Stomach smooth muscle (tissue), 2 donors: ENCODE measurements around the gene MBNL2.
A peak's percentile ranks its signal among the peaks of the same experiment; 100 is the strongest.

ENCODE experiments used
- H3K27ac ChIP-seq: one replicate; pipeline ENCODE4 v1.7.0; 2013; ENCODE audit warnings: mild to moderate bottlenecking, low read length, inconsistent platforms
- H3K27me3 ChIP-seq, 2 donors: one replicate each; pipeline ENCODE4 v1.7.0; 2013; ENCODE audit warnings: low read length in 2 of 2; ENCODE audit not compliant: insufficient read depth in 2 of 2, control insufficient read depth in 1 of 2
- H3K36me3 ChIP-seq, 2 donors: one replicate each; pipeline ENCODE4 v1.7.0; 2013; ENCODE audit warnings: low read length in 2 of 2; ENCODE audit not compliant: control insufficient read depth in 2 of 2, insufficient read depth in 2 of 2
- H3K4me1 ChIP-seq: one replicate; pipeline ENCODE4 v1.7.0; 2013; ENCODE audit warnings: low read length; ENCODE audit not compliant: control insufficient read depth, insufficient read depth
- H3K4me3 ChIP-seq, 2 donors: one replicate each; pipeline ENCODE4 v1.7.0; 2013; ENCODE audit warnings: low read length in 2 of 2
- H3K9ac ChIP-seq, 2 donors: one replicate each; pipeline ENCODE4 v1.7.0; 2013; ENCODE audit warnings: low read length in 2 of 2, mild to moderate bottlenecking in 1 of 2
- H3K9me3 ChIP-seq, 2 donors: one replicate each; pipeline ENCODE4 v1.7.0; 2013; ENCODE audit warnings: low read length in 2 of 2; ENCODE audit not compliant: control insufficient read depth in 2 of 2
- donor health status: healthy.
- donor health status: Pancreatic carcinoma.

The MBNL2 gene

GRCh38 chr13:97273341-97273831, 51.3 kb downstream of the MBNL2 start:
- no peaks in the 10 kb centered on the region for H3K27me3 ChIP-seq
- peak overlapping the region in 1 of 2 donors; percentile 29 for H3K4me3 ChIP-seq
- no peaks in the 10 kb centered on the region for H3K9me3 ChIP-seq
- H3K27ac ChIP-seq: peak overlapping the region; percentile 25
- peak overlapping the region in 1 of 2 donors; percentile 42 for H3K9ac ChIP-seq
- peaks cover 2 to 13% of the 10 kb centered on the region in 2 donors for H3K36me3 ChIP-seq
- peaks cover 34% of the 10 kb centered on the region for H3K4me1 ChIP-seq

GRCh38 chr13:97274829-97275649, 52.9 kb downstream of the MBNL2 start:
- Histone ChIP-seq H3K36me3 (peaks cover 2 to 13% of the 10 kb centered on the region in 2 donors), H3K4me1 (peaks cover 31% of the 10 kb centered on the region), H3K4me3 (peak overlapping the region in 1 of 2 donors; percentile 2), H3K27ac (peak overlapping the region; percentile 18), H3K27me3 (no peaks in the 10 kb centered on the region), H3K9me3 (no peaks in the 10 kb centered on the region), H3K9ac (peak overlapping the region in 1 of 2 donors; percentile 25)

DNA sequence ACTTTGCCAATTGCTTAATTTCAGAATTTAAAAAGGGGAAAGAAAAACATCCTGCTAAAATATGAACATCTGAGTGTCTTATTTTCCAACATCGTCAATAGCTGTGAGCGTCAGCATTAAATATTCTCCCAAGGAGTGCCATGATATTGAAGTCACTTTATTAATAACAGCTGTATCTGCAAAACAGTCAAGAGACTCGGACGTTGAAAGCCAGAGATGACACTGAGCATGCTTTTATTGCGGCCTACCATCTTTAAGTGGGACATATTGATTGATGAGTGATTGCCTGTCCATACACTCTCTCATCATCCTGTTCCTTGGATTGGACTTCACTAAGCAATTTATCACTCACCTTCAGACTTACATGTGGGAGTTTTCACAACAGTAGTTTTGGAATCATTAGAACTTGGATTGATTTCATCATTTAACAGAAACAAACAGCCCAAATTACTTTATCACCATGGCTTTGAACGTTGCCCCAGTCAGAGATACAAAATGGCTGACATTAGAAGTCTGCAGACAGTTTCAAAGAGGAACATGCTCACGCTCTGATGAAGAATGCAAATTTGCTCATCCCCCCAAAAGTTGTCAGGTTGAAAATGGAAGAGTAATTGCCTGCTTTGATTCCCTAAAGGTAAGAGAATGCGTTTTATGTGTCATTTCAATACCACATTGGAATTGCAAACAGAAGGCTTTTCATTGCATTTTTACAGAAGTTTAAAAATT, 53.8 kb downstream of the MBNL2 start:
- Histone ChIP-seq H3K9ac (no peak overlapping the region), H3K4me3 (no peak overlapping the region), H3K27ac (peak overlapping the region; percentile 3), H3K9me3 (no peaks in the 10 kb centered on the region), H3K4me1 (peaks cover 35% of the 10 kb centered on the region), H3K27me3 (no peaks in the 10 kb centered on the region), H3K36me3 (peaks cover 2 to 13% of the 10 kb centered on the region in 2 donors)

DNA sequence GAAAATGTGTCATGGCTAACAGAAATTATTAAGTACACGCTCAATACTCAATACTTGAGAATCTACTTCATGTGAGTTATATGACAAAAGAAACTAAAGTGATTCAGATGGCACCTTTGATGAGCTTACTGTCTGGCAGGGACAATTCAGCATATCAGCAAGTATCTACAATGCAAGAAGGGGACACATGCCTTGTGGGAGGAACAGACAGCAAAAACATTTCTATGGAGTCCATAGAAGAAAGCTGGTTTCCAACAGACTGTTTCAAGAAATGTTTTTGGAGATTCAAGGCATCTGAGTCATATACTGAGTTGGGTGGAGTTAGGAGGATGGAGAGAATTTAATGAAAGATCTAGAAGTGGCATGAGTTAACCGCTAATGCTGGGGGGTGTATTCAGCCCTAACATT, 54.7 kb downstream of the MBNL2 start:
- Histone ChIP-seq H3K4me1 (peaks cover 36% of the 10 kb centered on the region), H3K36me3 (peaks cover 2 to 13% of the 10 kb centered on the region in 2 donors), H3K9me3 (no peaks in the 10 kb centered on the region), H3K4me3 (peak overlapping the region in 1 of 2 donors; percentile 16), H3K9ac (no peak overlapping the region), H3K27ac (no peak overlapping the region), H3K27me3 (no peaks in the 10 kb centered on the region)

DNA sequence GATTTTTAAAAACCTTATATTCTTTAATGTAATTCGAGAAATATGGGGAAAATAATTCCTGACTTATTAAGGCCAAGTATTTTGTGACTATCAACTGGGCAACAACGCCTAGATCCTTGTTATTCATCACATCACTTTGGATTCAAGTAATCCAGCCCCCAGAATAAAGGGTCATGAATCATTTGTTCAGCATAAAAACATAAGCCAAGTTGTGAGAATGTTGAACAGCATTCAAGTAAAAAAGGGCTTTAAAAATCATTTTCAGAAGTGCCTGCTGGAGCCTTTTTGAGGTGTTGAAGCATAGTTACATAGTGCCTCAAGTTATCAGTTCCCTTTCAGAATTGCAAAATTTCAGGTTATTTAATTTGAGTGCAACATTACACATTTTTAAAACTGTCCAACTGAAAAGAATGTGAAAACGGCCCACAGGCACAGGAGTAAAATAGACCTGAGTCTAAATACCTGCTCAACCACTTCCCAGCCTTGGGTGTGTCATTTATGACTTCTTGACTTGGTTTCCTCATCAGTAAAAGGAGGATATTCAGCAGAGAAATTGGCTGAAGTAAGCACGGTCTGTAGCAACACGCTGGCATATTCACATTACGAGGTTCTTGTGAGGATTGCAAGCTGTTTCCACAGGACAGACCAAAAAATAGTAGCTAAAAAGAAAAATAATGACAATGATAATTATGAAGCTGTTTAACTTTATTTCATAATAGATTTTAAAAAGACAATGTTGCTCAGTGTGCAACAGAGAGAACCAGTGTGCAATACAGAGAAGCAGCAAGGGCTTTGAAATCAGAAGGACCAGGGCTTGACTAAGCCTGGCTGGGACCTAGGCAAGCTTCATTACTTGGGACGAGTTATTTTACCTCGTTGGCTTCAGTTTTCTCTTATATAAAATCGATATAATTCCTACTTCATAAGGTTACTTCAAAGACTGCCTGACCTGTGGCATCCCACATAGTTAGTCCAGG, 56.6 kb downstream of the MBNL2 start:
- H3K9me3 ChIP-seq: no peaks in the 10 kb centered on the region
- peaks cover 37% of the 10 kb centered on the region for H3K4me1 ChIP-seq
- H3K9ac ChIP-seq: no peak overlapping the region
- H3K27ac ChIP-seq: peak overlapping the region; percentile 25
- no peaks in the 10 kb centered on the region for H3K27me3 ChIP-seq
- no peak overlapping the region for H3K4me3 ChIP-seq
- peaks cover 2 to 13% of the 10 kb centered on the region in 2 donors for H3K36me3 ChIP-seq

GRCh38 chr13:97279913-97280312, 57.8 kb downstream of the MBNL2 start:
- peak overlapping the region; percentile 65 for H3K27ac ChIP-seq
- no peak overlapping the region for H3K4me3 ChIP-seq

DNA sequence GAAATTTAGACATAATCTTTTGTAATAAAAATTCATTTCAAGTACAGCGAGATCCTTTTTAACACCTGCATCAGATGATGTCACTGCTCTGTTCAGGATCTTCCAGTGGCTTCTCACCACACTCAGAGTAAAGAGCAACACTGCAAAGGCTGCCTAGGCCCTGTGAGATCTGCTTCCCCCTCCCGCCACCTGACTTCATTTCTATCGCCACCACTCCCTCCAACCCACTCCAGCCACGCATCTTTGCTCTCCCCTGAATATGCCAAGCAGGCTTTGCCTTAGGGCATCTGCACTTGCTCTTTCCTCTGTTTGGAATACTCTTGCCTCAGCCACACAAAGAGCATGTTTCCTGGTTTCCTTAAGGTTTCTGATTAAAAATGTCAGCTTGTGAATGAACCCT, 58.3 kb downstream of the MBNL2 start:
- H3K9ac ChIP-seq: peak overlapping the region in 1 of 2 donors; percentile 14
- peaks cover 36% of the 10 kb centered on the region for H3K4me1 ChIP-seq
- H3K9me3 ChIP-seq: no peaks in the 10 kb centered on the region
- no peak overlapping the region for H3K4me3 ChIP-seq
- peak overlapping the region; percentile 65 for H3K27ac ChIP-seq
- H3K27me3 ChIP-seq: no peaks in the 10 kb centered on the region
- peaks cover 2 to 13% of the 10 kb centered on the region in 2 donors for H3K36me3 ChIP-seq

More at GRCh38 chr13:97279913-97280312, 57.8 kb downstream of the MBNL2 start:
- H3K27me3 ChIP-seq: no peaks in the 10 kb centered on the region
- H3K9ac ChIP-seq: no peak overlapping the region
- no peaks in the 10 kb centered on the region for H3K9me3 ChIP-seq
- peaks cover 38% of the 10 kb centered on the region for H3K4me1 ChIP-seq
- peaks cover 2 to 13% of the 10 kb centered on the region in 2 donors for H3K36me3 ChIP-seq

DNA sequence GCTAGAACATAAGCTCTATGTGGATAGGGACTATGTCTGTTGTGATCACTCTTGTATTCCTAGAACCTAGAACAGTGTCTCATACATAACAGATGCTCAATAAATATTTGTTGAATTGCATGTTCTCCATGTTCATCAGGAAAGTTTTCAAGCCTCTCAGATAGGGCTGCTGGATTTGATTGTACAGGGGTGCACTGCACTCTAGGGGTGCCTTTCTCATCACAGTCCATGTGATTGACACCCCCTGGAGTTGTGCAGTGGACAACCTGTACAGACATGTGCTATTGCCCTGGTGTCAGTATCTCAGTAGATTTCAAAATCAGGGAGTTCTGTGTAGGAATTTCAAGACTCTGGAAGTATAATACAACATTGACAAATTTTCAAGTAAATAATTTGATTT, 58.9 kb downstream of the MBNL2 start:
- H3K9ac ChIP-seq: no peak overlapping the region
- H3K36me3 ChIP-seq: peaks cover 0 to 10% of the 10 kb centered on the region in 2 donors
- H3K4me1 ChIP-seq: peaks cover 31% of the 10 kb centered on the region
- H3K9me3 ChIP-seq: no peaks in the 10 kb centered on the region
- peak overlapping the region; percentile 65 for H3K27ac ChIP-seq
- H3K27me3 ChIP-seq: no peaks in the 10 kb centered on the region
- no peak overlapping the region for H3K4me3 ChIP-seq

DNA sequence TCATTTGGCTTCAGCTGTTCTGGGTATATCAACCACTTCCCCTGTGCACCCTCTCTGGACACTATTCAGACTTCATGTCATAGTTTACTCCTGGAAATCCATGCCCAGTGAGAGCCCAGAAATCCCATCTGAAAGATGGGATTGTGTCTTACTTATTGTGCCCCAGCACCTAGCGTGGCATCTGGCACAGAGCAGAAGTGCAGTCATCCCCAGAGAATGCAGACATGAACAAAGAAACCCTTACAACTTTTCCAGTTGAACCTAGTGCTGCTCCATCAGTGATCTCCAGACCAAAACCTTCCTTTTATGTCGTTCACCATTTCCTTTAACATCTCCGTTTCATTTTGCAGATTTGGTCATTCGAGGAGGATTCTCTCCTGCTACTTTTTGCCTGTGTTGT, 60.6 kb downstream of the MBNL2 start:
- peaks cover 36% of the 10 kb centered on the region for H3K4me1 ChIP-seq
- H3K4me3 ChIP-seq: no peak overlapping the region
- H3K36me3 ChIP-seq: no peaks in the 10 kb centered on the region
- H3K27me3 ChIP-seq: no peaks in the 10 kb centered on the region
- peak overlapping the region; percentile 37 for H3K27ac ChIP-seq
- no peaks in the 10 kb centered on the region for H3K9me3 ChIP-seq
- no peak overlapping the region for H3K9ac ChIP-seq

DNA sequence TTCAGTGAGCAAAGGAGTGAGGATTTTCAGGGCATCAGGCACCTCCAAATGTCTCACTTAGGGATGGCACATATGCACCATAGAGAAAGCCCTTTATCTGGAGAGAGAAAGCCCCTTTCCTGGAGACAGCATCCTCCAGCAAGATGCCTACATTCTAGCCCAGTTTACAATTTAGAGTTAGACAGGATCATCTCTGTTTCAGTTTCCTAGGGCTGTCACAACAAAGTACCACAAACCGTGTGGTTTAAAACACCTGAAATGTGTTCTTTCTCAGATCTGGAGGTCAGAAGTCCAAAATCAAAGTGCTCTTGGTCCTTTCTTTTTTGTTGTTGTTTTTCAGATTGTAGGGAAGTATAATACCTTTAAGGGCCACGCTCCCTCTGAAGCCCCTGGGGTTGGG, 61.8 kb downstream of the MBNL2 start:
- Histone ChIP-seq H3K9me3 (no peaks in the 10 kb centered on the region), H3K4me1 (peaks cover 36% of the 10 kb centered on the region), H3K4me3 (no peak overlapping the region), H3K27ac (peak overlapping the region; percentile 37), H3K27me3 (no peaks in the 10 kb centered on the region), H3K36me3 (no peaks in the 10 kb centered on the region), H3K9ac (no peak overlapping the region)
